ENCODE measurements around the gene NAMPT.
A peak's percentile ranks its signal among the peaks of the same experiment; 100 is the strongest.
"Not testable (repeated sequence)": the region's sequence is repeated elsewhere in the genome, so short reads cannot be mapped to it uniquely, and the experiment has no call there.

NAMPT gene

DNA sequence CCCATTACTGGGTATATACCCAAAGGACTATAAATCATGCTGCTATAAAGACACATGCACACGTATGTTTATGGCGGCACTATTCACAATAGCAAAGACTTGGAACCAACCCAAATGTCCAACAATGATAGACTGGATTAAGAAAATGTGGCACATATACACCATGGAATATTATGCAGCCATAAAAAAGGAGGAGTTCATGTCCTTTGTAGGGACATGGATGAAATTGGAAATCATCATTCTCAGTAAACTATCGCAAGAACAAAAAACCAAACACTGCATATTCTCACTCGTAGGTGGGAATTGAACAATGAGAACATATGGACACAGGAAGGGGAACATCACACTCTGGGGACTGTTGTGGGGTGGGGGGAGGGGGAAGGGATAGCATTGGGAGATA lies 13.8 kb upstream of the NAMPT start:
- not testable (repeated sequence) for DNase-seq

DNA sequence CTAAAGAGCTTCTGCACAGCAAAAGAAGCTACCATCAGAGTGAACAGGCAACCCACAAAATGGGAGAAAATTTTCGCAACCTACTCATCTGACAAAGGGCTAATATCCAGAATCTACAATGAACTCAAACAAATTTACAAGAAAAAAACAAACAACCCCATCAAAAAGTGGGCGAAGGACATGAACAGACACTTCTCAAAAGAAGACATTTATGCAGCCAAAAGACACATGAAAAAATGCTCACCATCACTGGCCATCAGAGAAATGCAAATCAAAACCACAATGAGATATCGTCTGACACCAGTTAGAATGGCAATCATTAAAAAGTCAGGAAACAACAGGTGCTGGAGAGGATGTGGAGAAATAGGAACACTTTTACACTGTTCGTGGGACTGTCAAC lies 13.4 kb upstream of the NAMPT start:
- not testable (repeated sequence) for DNase-seq

DNA sequence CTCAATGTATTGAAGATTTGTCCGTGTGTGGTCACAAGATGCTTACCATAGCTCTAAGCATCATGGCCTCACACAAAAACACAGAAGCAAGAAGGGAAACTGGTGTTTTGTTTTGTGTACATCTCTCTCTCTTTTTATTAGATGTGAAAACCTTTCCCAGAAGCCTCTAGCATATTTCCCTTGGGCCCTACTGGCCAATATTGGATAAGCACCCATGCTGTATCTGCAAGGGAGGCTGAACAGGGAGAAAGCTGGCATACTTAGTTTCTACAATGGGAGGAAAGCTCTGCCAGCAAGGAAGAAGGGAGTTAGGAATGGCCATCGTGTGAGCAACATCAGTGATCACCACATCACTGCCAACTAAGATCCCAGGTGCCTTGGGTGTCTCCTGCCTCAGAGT lies 9.6 kb upstream of the NAMPT start:
- no peak for DNase-seq

DNA sequence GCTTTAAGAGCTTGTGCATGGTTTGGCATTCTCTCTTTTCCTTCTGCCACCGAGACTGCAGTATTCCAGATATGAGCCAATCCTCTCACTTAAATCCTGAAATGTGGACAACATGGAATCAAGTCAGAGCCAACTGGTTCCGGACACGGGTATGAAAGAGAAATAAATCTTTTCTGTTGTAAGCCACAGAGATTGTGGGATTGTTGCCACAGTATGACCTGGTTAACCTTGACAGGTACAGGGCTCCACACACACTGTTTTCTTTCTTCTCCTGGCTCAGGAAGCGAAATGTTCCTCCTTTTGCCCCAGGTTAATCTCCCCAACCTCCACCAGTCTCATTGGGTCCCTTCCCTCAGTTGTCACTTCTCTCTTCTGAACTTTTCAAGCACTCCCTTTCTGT lies 6.5 kb upstream of the NAMPT start:
- no peak for DNase-seq

DNA sequence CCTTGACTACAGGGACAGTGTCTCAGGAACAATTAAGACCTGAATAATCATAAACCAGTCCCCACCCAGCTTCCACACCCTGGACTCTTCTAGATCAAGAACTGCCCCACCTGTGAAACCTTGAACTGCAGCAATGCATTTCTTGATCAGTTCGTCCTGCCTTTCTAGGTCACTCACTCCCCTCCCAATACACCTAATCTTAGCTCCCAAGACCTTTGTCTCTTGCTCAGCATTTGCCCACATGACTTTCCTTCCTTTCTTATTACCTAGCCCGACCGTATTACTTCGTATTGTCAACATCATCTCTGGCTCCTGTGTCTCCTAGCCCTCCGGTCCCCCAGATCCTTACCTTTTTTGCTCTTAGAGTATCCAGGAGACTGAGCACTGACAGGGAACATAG lies 5.5 kb upstream of the NAMPT start:
- DNase-seq = no peak

DNA sequence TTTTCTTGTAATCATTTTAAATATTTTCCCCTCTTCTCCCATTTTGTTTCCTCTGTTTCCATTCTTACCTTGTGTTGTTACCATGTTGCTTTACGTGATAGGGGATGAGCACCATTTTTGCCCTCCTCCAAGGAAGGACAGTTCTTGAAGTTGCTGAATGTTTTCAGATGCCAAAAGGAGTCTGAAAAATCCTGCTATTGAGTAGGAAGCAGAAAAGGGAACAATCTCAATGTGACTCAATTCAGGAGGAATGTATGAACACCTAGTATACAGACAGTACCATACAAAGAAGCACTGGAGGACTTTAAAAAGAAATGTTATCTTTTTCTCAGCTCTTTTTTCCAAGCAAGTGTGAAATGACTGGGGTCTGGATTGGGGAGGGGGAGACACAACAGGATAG lies 5.1 kb upstream of the NAMPT start:
- no peak for DNase-seq

DNA sequence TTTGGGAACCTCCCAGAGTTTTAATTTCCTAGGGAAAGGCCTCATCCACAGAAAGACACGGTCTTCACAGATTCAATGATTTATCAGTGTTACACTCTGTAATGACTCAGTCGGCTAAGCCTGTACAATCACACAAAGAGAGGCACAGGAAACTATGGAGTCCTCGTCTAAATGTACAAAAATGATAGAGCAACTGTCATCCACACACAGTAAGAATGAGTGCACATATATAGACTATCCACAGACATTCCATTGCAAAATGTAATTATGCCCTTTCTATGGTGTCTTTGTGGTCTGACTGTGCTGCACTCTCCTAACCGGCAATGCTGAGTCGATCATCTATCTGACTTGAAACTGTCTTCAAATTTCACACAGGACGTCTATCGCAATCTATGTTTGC lies 3.5 kb upstream of the NAMPT start:
- no peak for DNase-seq

DNA sequence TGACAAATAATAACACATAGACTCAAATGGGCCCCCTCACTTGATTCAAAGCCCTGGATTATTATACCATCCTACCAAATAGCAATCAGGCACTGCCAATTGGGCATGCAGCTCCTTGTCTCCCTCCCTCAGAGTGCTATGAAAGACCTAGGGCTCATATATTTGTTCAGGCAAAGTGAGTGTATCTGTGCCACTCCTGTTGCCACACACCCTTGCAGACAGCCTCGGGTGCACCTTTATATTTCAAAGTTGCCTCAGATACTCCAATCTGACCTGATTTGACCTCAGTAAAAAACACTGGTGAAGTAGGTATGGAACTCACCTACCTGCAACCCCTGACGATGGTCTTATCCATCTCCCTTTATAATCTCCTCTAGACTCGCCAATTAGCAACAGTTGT lies 3.0 kb upstream of the NAMPT start:
- DNase-seq = no peak

DNA sequence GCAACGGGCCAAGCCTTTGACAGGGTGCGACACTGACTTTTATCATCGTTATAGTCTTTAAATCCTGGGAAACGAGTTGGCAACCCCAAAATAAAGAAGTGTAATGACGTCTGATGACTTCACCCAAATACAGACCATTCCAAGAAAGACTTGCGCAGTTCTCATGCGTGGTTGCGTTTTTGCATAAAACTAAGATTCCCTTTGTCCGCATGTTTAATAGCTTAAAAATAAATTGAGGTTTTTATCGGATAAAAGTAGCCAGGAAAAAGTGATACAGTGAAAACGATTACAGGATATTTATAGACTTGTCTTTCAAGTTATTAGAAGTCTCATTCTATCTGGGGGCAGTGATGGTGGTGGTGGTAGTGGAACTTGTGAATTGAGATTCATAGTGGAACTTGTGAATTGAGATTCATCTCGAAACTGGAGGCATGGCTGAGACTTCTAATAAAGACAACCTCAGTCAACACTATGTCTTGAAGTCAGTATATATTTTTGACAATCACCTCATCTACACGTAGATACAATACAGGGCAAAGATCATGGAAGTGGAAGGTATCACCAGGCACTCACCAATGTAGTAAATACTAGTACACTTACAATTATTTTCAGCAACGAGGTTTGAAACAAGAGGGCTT lies 1.2 kb upstream of the NAMPT start:
- DNase-seq = no peak

DNA sequence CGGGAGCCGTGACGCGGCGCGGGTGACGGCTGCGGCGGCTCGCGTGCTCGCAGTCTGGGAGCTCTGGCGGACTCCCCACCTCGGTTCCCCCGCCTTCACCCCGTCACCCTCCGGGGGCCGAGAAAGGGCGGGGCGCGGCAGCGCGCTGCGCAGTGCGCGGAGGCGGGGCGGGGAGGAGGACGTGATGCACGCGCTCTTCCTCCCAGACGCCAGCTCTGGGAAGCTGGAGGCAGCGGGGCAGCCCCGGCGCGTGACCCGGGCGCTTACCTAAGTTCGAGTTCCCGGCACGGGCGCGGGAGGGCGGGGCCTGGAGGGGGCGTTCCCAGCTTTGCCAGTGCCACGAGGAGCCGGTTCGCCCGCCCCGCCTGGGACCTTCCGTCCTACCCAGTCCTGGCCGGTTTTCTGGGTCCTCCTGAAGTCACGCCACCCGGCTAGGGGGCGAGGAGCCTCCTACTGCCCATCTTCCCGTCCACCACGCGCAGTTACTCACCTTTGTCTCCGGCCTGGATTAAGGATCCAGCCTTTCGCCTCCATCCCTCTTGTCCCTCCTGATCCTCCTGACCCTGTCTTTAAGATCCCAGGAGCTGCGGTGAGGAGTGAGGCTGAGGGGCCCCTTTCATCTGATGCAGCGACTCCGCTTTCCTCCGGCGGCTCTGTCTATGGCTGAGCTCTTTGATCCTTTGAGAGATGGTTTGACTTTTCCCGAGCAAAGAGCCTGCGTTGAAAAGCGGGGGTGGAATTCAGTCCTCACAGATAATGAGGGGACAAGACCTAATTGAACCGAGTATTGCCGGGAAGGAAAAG lies 470 bp upstream of the NAMPT start:
- DNase-seq = peak; percentile 100

DNA sequence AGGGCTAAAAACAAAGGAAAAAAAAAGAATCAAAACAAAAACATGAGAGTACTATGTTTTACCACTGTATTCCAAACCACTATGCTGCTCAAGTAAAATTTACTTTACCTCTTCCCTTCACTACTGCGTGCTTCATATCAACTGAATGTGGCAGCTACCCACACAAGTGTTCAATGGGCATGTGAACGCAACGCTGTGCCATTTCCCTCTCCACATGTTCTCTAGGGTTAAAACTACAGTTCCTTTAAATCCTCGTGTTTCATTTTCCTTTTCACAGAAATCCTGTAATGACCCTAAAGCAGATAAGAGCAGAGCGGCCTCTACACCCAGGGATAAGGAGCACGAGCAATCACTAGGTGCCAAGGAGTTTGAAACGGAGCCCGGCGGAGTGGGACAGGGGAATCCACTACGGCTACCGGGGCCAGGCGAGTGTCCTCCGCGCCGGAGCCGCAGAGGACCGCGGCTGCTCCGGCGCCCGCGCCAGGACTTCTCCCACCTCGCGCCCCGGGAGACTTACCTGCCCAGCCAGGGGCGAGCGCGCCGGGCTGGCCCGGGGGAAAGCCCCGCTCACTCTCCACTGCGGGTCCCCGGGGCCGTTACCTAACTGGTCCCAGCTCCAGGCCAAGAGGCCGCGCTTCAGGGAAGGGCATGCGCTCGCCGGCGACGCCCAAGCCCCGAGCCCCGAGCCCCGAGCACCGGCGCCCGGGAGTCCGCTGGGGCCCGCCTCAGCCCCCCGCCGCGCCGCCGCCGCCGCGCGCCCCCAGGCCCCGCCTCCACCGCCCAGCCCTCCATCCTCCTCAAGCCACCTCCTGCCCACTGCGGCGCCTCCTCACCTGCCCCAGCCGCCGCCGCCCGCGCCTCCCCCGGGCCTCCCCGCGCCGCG lies 711 bp downstream of the NAMPT start:
- peak; percentile 75 for DNase-seq

DNA sequence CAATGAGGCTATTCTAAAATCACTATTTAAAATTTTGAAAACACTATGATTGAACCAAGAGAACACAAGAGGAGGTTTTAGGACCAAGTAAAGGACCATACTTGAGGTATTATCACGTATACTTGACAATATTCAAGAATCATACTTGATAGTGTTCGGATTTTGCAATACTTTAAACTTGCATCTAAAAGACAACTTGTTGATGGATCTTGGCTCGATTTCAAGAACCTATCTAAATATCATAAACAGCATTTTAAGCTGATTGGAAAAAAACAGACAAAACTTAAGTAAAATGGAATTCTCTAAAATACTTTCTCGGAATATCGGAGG lies 1.3 kb downstream of the NAMPT start:
- no peak for DNase-seq

DNA sequence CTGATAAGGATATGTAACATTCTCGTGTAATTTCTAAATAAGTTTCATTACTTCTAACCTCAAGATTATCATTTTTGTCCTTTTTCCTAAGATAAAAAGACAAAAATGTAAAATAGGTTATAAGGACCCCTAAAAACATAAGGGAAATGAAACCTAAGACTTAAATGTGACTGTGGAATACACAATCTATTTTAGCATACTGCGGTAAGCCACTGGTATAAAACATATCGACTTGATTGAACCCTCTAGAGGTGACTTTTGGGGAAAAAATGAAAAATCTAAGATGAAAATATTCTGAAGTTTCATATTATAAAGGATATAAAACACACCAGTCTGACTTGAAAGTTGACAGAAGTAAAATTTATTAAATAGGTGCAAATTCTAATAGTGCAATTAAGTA lies 1.9 kb downstream of the NAMPT start:
- no peak for DNase-seq

DNA sequence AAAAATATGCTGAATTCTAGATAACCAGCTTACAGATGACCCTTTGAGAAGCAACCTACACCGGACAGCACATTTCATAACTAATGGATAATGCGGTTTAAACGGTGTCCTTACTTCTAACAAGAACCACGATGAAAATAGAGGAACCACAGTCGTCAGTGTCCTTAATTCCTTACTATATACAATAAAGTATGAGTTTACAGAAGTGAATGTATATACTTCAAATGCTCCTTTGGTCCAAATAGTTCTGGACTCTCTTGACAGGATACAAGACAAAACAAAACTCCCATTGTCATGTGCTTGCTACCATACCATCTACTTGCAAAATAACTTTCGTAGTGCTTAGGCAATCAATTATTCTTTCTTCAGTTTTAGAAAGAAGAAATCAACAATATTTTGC lies 2.4 kb downstream of the NAMPT start:
- DNase-seq = no peak

DNA sequence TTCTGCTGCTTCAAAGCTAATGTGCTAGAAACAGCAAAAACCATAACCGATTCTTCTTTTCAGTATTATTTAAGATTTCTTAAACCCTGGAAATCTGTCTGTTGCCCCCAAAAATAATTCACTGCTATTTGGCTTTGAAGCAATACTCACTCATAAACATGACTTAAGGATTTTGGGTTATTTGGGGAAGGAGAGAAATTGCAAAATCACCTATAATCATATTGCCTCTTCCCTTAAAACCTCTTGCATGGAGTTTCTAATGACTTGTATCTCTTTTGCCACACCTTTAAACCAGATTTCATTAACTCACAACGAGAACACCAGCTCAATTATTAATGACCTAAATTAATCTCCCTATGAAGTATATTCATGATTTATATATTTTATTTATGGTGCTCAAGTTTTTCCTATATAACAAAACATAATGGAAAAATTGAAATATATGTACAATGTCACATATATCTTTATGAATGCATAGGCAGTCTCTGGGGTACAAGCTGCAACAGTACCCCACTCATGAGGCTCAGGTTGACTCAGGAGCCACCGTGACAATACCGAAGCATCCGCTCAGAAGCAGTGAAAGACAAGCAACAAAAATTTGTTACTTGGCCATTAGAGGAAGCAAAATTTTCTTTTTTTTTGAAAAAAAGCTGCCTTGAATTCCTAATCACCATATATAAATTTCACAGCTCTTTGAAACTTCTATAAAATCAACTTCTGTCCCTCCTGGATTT lies 3.0 kb downstream of the NAMPT start:
- DNase-seq = no peak

DNA sequence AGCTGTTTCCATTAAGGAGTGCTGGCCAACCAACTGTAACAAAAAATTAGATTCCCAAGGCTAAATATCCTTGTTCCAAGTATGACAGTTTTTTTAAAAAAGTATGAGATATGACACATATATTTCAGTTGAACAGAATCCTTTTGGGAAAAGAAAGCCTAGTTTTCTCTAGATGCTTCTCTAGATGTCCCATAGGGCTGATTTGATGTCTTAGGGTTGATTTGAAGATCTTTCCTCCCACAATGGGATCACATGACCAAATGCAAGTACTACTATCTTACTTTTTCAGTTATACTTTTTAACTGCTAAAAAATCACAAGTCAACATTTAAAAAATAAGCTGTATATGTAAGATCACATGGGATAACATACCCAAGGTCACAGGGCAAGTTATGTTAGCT lies 3.7 kb downstream of the NAMPT start:
- no peak for DNase-seq

DNA sequence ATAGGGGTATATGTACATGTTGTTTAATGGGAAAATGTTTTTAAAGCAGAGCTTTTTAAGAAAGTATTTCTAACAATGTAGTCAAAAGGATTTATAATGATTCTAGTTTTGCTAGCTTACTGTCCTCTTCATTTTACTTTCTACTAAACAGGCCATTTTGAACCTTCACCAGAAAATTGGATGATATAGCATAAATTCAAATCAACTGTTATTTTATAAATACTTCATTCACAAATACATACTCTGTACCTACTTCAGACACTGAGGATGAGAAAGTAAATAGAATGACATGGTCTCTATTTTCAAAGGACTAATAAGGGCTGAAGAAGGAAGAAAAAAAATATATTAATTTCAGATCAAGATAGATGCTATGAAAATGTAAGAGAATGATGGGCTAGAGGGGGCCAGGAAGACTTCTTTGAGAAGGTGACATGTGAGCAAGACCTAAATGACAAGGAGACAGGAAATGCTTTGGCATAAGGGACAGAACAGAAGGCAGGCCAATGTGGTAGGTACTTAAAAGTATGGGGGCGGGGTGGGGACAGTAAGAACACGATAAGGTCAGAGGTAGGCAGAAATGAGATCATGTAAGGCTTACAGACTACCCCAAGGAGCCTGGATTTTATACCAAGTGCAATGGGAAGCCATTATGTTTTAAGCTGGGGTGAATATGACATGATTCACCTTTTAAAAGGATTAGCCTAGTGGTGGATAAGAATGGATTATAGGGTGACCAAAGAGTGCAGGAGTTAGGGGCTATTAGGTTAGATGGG lies 5.2 kb downstream of the NAMPT start:
- no peak for DNase-seq

DNA sequence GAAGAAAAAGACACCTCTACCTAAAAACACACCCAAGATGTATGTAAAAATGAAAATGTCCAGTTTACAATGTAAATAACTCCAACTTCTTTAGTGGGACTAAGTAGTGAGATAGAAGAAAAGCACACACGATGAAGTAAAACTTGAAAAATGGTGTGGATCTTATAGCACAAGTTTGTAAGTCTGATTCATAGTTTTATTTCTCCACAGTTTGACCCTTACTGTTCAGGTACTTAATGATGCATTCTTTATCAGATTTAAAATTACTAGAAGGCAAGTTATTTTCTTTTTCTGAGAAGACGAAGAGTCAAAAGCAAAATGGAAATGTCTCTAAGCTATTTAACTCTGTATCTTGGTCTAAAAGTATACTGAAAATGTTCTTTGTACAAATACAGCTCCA lies 6.1 kb downstream of the NAMPT start:
- no peak for DNase-seq

DNA sequence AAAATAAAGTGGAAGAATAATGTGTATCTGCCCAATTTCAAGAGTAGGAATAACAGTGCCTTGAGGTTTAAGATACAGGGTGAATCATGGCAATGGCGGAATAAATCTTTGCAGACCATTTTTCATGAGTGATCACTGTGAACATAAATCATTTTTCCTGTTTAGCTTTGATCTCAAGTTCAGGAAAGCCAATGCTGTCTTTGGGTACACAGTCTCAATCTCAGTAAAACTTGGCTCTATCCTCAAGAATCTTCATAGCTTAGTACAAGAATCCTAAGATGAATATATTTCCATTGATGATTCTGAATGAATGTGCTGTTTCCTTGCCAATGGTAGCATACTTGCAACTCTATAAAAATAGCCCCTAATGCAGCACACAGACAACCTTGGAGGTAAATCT lies 6.8 kb downstream of the NAMPT start:
- no peak for DNase-seq

DNA sequence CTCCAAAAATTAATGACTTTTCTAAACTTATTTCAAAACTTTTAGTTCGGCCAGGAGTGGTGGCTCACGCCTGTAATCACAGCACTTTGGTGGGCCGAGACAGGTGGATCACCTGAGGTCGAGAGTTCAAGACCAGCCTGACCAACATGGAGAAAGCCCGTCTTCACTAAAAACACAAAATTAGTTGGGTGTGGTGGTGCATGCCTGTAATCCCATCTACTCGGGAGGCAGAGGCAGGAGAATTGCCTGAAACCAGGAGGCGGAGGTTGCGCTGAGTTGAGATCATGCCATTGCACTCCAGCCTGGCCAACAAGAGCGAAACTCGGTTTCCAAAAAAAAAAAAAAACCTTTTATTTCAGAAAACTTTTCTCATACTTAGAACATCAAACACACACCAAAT lies 8.3 kb downstream of the NAMPT start:
- no peak for DNase-seq

DNA sequence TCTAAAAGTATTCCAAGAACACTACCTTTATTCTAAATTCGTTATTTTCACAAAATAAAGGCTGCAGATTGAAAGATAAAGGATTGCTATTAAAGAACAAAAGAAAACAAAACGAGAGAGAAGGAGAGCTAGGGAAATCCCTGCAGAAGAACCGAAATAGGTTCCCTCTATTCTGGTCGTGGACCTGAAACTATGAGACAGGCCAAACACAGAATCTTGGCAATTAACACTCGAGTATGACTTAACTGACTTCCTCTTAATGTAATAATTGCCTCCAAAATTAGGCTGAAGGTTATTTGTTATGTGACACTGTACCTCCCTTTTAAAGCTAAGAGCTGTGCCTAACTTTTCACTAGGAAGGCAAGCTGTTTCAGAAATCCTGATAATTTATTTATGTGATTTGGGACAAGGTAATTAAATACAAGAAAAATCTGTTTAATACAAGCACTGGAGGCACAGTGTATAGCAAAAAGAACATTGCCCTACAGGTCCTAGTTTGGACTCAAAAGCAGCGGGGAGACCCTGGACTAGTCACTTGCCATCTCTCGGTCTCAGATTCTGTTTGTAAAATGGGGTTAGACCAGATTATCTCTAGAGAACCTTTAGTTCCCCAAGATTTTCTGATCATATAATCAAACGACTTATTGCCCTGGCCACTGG lies 11.6 kb downstream of the NAMPT start:
- DNase-seq = no peak

Data from islet precursor cell (in vitro differentiated cells).